Measurements from ENCODE around the gene GARIN3. TPM values are rescaled to one million over a fixed set of nuclear protein-coding genes. Genes with fewer than 3 reads are reported as not detected.

Gene GARIN3
- total RNA-seq, 2 donors from 2014 or later: not detected

GRCh38 chr5:157150995-157151394 is 15.1 kb downstream of the GARIN3 start:
- H3K27me3 ChIP-seq: no peaks in the 10 kb centered on the region
- H3K4me1 ChIP-seq: no peaks in the 10 kb centered on the region
- no peaks in the 10 kb centered on the region for H3K9me3 ChIP-seq
- ATAC-seq (no peak), DNase-seq (no peak)
- no peak overlapping the region for H3K4me3 ChIP-seq
- intact Hi-C loops (cut with DNase I): no loop called here
- WGBS, 2 donors: 71 to 72% methylated on average over 3 of the region's 3 CpGs
- H3K27ac ChIP-seq: no peak overlapping the region
- TF ChIP-seq POLR2A (IDR thresholded peaks at IDR 0.05): no peak
- TF ChIP-seq CTCF (IDR thresholded peaks at IDR 0.05): no peak
- no peaks in the 10 kb centered on the region for H3K36me3 ChIP-seq (replicated peaks in 1 of 2; ENCODE audit: insufficient read depth in 1 of 2, low read depth in 2 of 2)

- no peak overlapping the region for H3K4me3 ChIP-seq
- 53 to 54% methylated on average over 14 of the region's 14 CpGs for WGBS, 2 donors
- ATAC-seq (peak; percentile 62), DNase-seq (peak; percentile 63 to 74 (median 69))
- intact Hi-C loops (cut with DNase I): no loop called here
- TF ChIP-seq POLR2A (IDR thresholded peaks at IDR 0.05) (no peak), CTCF (IDR thresholded peaks at IDR 0.05) (peak; percentile 52 to 91 (median 76))
- no peaks in the 10 kb centered on the region for H3K9me3 ChIP-seq
- no peaks in the 10 kb centered on the region for H3K4me1 ChIP-seq
- no peak overlapping the region for H3K27ac ChIP-seq
- no peaks in the 10 kb centered on the region for H3K27me3 ChIP-seq
- no peaks in the 10 kb centered on the region for H3K36me3 ChIP-seq (replicated peaks in 1 of 2; ENCODE audit: insufficient read depth in 1 of 2, low read depth in 2 of 2)
Observed at GRCh38 chr5:157148734-157149615, 17.1 kb downstream of the GARIN3 start.

- 3 to 6% methylated on average over 33 of the region's 33 CpGs for WGBS, 2 donors
- ATAC-seq: peak; percentile 73
- intact Hi-C loops (cut with DNase I): no loop called here
Observed at GRCh38 chr5:157143127-157143971, 22.7 kb downstream of the GARIN3 start.

More at GRCh38 chr5:157143127-157143971, 22.7 kb downstream of the GARIN3 start:
- H3K4me3 ChIP-seq: peak overlapping the region; percentile 42 to 55
- no peaks in the 10 kb centered on the region for H3K9me3 ChIP-seq
- peaks cover 14% of the 10 kb centered on the region for H3K4me1 ChIP-seq
- TF ChIP-seq CTCF (IDR thresholded peaks at IDR 0.05) (peak in 2 of 7 experiments; percentile 1 to 12), POLR2A (IDR thresholded peaks at IDR 0.05) (peak in 2 of 3 donors; percentile 70 to 80)
- peak overlapping the region; percentile 59 to 93 (median 88) for H3K27ac ChIP-seq
- H3K36me3 ChIP-seq (replicated peaks in 1 of 2; ENCODE audit: insufficient read depth in 1 of 2, low read depth in 2 of 2): peaks cover 0 to 2% of the 10 kb centered on the region in 2 donors
- H3K27me3 ChIP-seq: no peaks in the 10 kb centered on the region
- peak; percentile 17 to 56 (median 50) for DNase-seq

Measured in body of pancreas (tissue), 4 donors.